Skeletal muscle tissue (tissue), 4 donors: ENCODE measurements around the gene ADGRF4. TPM values are rescaled to one million over a fixed set of nuclear protein-coding genes. Genes with fewer than 3 reads are reported as not detected.

Experiments
- H3K27ac ChIP-seq: one replicate; pipeline ENCODE4 v1.7.0; 2013; ENCODE audit warnings: mild to moderate bottlenecking, low read depth, low read length, inconsistent platforms
- H3K27me3 ChIP-seq, 3 donors: one replicate each; pipeline ENCODE4 v1.7.0; 2013; ENCODE audit warnings: low read length in 3 of 3; ENCODE audit not compliant: control insufficient read depth in 3 of 3, insufficient read depth in 3 of 3
- H3K36me3 ChIP-seq, 3 donors: one replicate each; pipeline ENCODE4 v1.7.0; 2013; ENCODE audit warnings: low read length in 3 of 3; ENCODE audit not compliant: control insufficient read depth in 3 of 3, insufficient read depth in 3 of 3
- H3K4me1 ChIP-seq, 3 donors: one replicate each; pipeline ENCODE4 v1.7.0; 2013; ENCODE audit warnings: low read length in 3 of 3, mild to moderate bottlenecking in 3 of 3; ENCODE audit not compliant: control insufficient read depth in 3 of 3, insufficient read depth in 3 of 3
- H3K4me3 ChIP-seq, 3 donors: one replicate each; pipeline ENCODE4 v1.7.0; 2013; ENCODE audit warnings: low read length in 3 of 3
- H3K9ac ChIP-seq, 3 donors: one replicate each; pipeline ENCODE4 v1.7.0; 2013; ENCODE audit warnings: low read length in 3 of 3, mild to moderate bottlenecking in 3 of 3, moderate library complexity in 2 of 3, low read depth in 1 of 3
- H3K9me3 ChIP-seq, 3 donors: one replicate each; pipeline ENCODE4 v1.7.0; 2013; ENCODE audit warnings: low read length in 3 of 3; ENCODE audit not compliant: control insufficient read depth in 3 of 3
- total RNA-seq: library from RNA; depleted of rRNA; stranded (reverse); fragments of >200 nt; gene quantifications from one replicate; pipeline ENCODE4 v1.2.3, GENCODE V29; 2014
- donor health status: Osteomylitis.

Gene ADGRF4
- total RNA-seq, 1 donor from 2014 or later, result not detected

- peaks cover 0 to 4% (median 0%) of the 10 kb centered on the region in 3 donors for H3K9me3 ChIP-seq
- no peak overlapping the region for H3K4me3 ChIP-seq
- no peaks in the 10 kb centered on the region for H3K36me3 ChIP-seq
- H3K4me1 ChIP-seq, result no peaks in the 10 kb centered on the region
- H3K27me3 ChIP-seq, result no peaks in the 10 kb centered on the region
- no peak overlapping the region for H3K9ac ChIP-seq
- no peak overlapping the region for H3K27ac ChIP-seq
These were observed 54.4 kb downstream of the ADGRF4 start for GRCh38 chr6:47752801-47753200.

GRCh38 chr6:47759364-47759763 is 61.0 kb downstream of the ADGRF4 start:
- no peak overlapping the region for H3K4me3 ChIP-seq
- H3K36me3 ChIP-seq, result no peaks in the 10 kb centered on the region
- no peaks in the 10 kb centered on the region for H3K27me3 ChIP-seq
- no peaks in the 10 kb centered on the region for H3K9me3 ChIP-seq
- H3K27ac ChIP-seq, result no peak overlapping the region
- no peaks in the 10 kb centered on the region for H3K4me1 ChIP-seq
- no peak overlapping the region for H3K9ac ChIP-seq

GRCh38 chr6:47762502-47762901 is 64.1 kb downstream of the ADGRF4 start:
- H3K27ac ChIP-seq, result no peak overlapping the region
- H3K36me3 ChIP-seq, result no peaks in the 10 kb centered on the region
- H3K4me3 ChIP-seq, result no peak overlapping the region
- peaks cover 0 to 4% (median 3%) of the 10 kb centered on the region in 3 donors for H3K9me3 ChIP-seq
- H3K27me3 ChIP-seq, result no peaks in the 10 kb centered on the region
- H3K9ac ChIP-seq, result no peak overlapping the region
- no peaks in the 10 kb centered on the region for H3K4me1 ChIP-seq

- H3K9ac ChIP-seq, result no peak overlapping the region
- no peaks in the 10 kb centered on the region for H3K36me3 ChIP-seq
- no peaks in the 10 kb centered on the region for H3K27me3 ChIP-seq
- no peak overlapping the region for H3K27ac ChIP-seq
- peaks cover 0 to 4% (median 3%) of the 10 kb centered on the region in 3 donors for H3K9me3 ChIP-seq
- no peak overlapping the region for H3K4me3 ChIP-seq
- no peaks in the 10 kb centered on the region for H3K4me1 ChIP-seq
These were observed 68.1 kb downstream of the ADGRF4 start for GRCh38 chr6:47766445-47766844.

- no peak overlapping the region for H3K4me3 ChIP-seq
- no peaks in the 10 kb centered on the region for H3K36me3 ChIP-seq
- H3K9ac ChIP-seq, result no peak overlapping the region
- no peak overlapping the region for H3K27ac ChIP-seq
- H3K9me3 ChIP-seq, result peaks cover 0 to 4% (median 3%) of the 10 kb centered on the region in 3 donors
- no peaks in the 10 kb centered on the region for H3K4me1 ChIP-seq
- H3K27me3 ChIP-seq, result no peaks in the 10 kb centered on the region
These were observed 68.7 kb downstream of the ADGRF4 start for GRCh38 chr6:47767102-47767501.

GRCh38 chr6:47769982-47770381 is 71.6 kb downstream of the ADGRF4 start:
- Histone ChIP-seq H3K27ac (no peak overlapping the region), H3K4me1 (no peaks in the 10 kb centered on the region), H3K27me3 (no peaks in the 10 kb centered on the region), H3K4me3 (no peak overlapping the region), H3K9ac (no peak overlapping the region), H3K36me3 (no peaks in the 10 kb centered on the region), H3K9me3 (peaks cover 0 to 4% (median 3%) of the 10 kb centered on the region in 3 donors)

Other genes with a start within 250 kb of the ADGRF4 start
- gene CD2AP, start 220.8 kb upstream of the ADGRF4 start, total RNA-seq, result 13.6 TPM
- gene OPN5, start 83.5 kb downstream of the ADGRF4 start, total RNA-seq, result not detected